Right renal pelvis (tissue), 4 donors: ENCODE data around the gene GPRC5D. TPM values are rescaled to one million over a fixed set of nuclear protein-coding genes. Genes with fewer than 3 reads are reported as not detected.

ENCODE experiments used
- DNase-seq, 4 donors: peaks; one replicate each; pipeline ENCODE4 v3.0.0-alpha.2; 2013; ENCODE audit warnings: low read depth in 4 of 4, low spot score in 3 of 4, missing footprints in 1 of 4
- polyA plus RNA-seq, 4 donors: library from polyadenylated mRNA; unstranded; fragments of 120-200 nt; gene quantifications; one replicate each; pipeline ENCODE4 v1.2.1, GENCODE V29; 2013; ENCODE audit not compliant: insufficient read length in 4 of 4

GPRC5D gene
- polyA plus RNA-seq, 4 donors: 0.37 to 1.0 (median 0.63) TPM

DNA sequence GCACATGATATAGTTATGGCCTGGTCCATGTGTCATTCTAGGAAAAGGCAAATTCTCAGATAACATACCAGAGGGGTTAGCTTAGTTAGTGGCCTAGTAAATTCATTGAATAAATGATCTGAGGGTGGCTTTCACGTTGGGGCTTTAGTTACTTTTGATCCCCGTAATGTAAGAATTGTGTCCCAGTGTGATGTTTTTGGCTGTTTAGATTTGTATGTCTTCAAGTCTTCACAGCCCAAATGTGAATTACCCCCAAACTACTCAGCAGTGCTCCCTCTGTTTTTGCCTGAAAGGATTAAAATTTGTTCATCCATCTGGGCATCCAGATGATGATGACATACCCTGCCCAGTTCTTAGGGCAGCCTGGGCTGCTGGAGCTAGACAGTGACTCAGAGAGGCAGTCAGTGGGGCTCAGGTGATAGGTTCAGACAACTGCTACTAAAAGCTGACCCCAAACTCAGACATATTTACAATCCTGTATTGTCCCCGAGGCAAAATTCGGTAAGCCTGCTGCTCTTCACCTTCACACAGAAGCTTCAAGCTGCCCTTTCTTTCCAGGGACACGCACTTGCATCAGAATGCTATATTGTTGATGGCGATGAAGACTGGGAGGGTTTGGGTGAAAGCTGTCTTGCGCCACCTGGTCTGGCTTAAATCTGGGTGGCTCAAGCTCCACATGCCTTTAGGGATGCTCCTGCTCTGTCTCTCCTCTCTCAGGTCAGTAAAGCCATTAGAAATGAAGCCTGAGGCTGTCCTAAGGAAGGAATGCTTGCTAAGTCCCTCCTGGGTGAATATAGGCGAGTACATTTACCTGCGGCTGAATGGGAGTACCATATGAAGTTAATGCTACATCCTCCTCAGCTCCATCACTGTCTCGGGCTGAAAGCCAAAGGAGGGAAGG, 10.3 kb downstream of the GPRC5D start:
- DNase-seq: no peak

DNA sequence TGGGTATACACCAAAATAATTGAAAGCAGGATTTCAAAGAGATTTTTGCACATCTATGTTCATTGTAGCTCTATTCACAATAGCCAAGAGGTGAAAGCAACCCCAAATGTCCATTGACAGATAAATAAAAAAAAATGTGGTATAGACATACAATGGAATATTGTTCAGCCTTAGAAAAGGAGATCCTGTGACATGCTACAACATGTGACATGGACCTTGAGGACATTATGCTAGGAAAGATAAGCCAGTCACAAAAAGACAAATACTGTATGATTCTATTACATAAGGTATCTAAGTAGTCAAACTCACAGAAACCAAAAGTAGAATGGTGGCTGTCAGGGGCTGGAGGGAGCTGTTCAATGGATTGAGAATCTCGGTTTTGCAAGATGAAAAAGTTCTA, 12.1 kb downstream of the GPRC5D start:
- no peak for DNase-seq

DNA sequence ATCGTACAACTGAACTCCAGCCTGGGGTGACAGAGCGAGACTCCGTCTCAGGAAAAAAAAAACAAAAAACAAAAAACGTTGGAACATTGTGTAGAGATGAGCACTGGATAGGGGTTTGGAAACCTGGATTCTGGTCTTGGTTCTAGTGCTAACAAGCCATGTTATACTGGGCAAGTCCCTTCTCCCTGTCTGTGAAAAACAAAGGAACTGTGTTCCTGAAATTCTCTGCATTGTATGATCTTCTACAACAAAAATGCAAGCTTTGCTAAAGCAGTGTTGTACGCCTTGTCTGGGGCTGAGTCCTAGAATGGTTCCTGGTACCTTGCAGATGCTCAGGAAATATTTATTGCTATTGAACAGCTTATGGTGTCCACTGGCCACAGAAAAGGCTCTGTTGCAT, 13.4 kb downstream of the GPRC5D start:
- DNase-seq: no peak

DNA sequence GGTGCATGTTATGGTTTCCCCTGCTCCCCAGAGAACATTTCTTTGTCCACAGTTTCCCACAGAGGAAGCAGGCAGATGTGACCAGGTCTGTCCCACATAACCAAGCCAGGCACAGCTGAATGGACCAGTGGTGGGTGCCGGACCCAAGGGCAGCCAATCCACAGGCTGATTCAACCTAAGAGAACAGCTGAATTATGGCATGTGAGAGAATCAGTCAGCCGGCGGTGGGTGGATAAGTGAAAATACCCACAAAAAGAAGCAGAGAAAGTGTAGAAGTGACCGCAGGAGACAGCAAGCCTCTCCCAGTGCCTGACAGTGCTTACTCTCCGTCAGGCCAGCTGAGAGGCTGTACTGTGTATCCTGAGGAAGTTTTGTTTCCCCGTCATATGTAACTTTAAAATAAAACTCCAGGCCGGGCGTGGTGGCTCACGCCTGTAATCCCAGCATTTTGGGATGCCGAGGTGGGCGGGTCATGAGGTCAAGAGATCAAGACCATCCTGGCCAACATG, 14.9 kb downstream of the GPRC5D start:
- DNase-seq: no peak

DNA sequence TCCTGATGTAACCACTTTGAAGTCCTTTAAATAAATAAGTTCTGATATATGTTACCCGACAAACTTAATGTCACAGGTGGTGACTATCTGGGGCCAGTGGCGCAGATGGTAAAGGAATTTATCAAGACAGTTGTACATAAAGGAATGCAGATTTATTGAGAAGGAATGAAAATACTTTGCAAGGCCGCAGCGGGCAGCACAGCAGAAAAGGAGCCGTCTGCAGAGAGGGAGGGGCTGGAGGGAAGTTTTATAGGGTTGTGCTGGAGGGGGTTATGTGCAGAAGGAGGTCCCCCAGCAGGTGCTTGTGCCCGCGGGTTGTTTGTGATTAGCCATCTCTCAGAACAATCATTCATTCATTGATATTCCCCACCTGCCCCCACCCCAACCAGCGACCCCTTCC, 17.4 kb downstream of the GPRC5D start:
- no peak for DNase-seq

DNA sequence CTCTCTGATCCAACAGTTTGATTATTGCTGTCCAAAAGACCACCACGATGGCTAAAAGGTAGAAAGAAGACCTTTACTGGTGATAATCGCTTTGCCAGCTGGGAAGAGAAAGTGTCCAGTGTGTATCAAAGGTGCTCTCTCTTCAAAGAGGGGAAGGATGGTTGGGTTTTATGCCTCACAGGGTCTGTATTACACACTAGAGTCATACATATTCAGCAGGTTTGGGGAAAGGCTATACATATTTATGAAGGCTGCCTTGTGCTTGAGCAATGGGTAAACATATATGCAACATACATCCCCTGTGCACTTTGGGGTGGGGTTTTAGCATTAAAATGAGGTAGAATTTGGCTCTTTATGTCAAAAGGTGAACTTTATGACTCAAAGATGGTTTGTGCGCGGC, 18.2 kb downstream of the GPRC5D start:
- DNase-seq: no peak

DNA sequence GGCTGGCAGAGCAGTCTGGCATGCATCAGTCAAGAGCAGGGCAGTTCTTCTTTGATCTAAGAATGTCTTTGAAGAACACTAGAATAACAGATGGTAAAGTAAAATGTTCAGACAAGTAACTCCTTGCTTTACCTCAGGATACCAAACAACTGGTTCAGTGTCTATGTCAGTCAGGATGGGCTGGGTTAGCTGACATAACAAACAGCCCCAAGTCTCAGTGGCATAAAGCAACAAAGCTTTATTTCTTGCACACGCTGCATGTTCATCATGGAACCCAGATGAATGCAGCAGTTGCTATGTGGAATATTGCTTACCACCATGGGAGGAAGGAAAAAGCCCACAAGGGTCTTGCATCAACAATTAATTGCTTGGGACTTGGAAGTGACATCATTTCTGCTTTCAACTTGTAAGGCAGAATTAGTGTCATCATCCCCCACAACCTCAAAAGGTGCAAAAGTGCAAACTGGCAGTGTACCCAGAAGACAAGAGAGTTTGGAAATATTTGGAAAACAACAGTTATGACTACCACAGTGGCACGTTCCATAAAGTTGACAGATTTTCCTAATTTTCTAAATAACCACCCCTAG, 21.2 kb downstream of the GPRC5D start:
- no peak for DNase-seq

DNA sequence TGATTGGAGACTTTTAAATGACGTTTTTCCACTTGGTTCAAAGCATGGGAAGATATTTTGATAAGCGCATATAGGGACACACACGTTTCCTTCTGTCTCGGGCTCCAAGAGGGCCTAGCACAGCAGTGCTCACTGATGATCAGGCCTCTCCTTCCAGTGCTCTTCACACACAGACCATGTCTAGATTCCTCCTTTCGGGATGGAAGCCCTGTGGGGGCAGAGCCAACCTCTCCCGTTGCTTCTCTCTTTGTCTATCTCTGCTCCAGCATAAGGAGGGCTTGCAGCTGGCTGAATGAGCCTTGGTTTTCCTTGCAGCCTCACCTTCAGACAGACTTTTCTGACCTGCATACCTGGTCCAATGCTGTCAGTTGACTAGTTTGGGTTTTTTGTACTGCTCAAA, 22.3 kb downstream of the GPRC5D start:
- DNase-seq: no peak

DNA sequence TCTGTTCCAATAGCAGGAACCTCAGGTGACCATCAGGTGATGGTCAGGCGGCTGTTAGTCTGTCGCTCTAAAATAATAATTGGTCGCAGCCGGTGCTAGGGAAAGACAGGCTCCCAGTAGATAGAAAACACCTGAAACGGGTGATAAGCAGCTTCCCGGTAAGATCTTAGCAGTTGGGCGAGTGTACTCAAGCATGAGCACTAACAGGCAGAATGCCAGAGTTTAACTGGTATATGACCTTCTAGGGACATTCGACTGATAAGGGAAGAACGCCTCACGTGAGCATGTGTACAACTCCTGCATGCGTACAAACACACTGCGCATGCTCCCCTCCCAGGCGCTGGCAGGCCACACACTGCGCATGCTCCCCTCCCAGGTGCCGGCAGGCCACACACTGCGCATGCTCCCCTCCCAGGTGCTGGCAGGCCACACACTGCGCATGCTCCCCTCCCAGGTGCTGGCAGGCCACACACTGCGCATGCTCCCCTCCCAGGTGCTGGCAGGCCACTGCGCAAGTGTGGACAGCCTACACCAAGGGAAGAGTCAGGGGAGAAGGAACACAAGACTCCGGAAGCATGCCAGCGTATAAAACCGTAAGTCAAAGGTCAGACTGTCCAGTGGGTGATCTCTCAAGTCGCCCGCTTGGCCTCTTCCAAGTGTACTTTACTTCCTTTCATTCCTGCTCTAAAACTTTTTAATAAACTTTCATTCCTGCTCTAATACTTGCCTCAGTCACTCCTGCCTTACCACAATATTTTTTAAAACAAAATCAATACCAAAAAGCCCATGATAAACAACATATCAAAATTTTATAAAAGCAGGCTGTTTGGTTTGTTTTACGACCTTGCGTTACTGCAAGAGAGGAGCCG, 24.5 kb downstream of the GPRC5D start:
- DNase-seq: peak in 3 of 4 donors; percentile 33 to 68 (median 56)

DNA sequence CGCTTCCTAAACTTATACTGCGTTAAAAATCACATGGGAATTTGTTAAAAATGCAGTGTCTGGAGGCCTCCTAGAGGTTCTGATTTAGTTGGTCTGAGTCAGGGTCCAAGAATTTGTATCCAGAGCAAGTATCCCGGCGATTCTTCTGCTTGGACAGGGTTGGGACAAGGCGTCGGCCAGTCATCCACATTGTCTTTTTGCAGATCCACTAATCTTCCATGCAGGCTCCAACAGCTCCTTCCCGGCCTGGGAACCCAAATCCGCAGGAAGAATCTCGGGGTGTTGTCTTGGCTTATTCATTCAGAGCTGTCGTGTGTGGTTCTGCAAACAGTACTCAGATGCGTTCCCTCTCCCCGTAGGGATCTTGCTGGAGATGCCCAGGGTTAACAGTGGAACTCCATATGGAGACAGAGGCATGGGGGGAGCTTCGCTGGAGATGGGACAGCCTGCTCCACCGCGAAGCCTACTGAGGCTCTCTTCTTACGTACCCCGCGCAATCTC, 25.3 kb downstream of the GPRC5D start:
- no peak for DNase-seq

DNA sequence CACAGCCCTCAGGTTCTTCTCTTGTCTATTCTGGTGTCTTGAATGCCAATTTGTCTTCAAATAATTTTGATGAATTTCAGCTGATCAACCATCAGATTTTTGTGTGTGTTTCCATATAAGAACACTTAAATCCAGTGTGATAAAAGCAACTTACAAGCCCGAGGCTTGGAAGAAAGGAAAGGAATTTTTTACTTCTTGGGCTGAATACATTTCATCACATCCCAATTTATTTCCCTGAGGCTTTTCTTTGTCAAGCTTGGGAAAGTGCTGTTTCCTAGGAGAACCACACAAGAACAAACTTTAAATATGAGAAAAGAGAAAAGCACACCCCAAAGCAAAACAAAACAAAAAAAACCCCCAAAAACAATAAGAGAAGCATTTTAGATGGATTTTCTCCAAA, 26.6 kb downstream of the GPRC5D start:
- no peak for DNase-seq

DNA sequence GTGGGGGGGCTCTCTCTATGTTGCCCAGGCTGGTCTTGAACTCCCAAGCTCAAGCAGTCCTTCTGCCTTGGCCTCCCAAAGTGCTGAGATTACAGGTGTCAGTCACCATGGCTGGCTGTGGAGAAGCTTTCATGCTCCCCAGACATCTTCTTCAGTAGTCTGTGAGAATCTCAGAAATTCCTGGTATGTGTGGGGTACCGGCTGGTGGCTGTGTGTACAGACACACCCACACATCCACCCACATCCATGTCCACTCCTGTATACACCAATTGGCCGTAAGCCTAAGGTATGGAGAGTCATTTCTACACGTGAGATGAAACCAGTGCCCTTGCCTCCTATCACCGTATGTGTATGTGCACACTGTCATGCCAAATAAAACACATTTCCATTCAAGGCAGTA, 27.8 kb downstream of the GPRC5D start:
- no peak for DNase-seq

DNA sequence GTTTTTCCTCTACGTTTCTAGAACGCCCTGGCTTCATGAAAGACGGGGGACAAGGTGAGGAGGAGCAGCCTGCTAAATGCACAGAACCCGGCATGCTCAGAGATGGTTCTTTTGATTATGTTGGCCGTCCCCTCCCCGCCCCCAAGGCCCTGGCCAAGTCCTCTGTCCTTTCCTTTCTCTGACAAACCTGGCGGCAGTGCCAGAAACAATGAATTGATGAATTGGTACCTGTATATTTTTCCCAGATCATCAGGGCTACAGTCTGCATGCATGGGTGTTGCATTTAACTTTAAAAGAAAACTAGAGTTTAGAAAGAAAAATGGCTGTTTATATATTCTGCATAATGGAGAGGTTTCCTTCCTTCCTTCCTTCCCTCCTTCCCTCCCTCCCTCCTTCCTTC, 29.0 kb downstream of the GPRC5D start:
- DNase-seq: no peak

DNA sequence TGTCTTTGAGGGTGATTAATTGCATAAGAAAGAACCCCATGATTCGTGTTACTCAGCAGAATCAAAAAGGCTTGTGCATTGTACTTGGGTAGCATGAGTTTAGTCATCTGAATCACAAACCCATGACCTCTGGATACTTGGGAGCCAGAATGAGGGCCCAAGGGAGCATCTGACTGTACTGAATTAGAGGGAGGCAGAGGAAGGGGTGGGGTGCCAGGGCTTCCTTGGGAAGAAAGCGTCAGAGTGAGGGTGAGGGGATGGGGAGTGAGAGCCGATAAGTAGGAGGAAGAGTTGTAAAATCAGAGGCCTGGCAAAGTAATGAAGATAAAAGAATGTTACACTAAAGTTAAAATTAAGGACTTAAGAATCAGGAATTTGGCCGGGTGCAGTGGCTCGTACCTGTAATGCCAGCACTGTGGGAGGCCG, 29.8 kb downstream of the GPRC5D start:
- DNase-seq: no peak

DNA sequence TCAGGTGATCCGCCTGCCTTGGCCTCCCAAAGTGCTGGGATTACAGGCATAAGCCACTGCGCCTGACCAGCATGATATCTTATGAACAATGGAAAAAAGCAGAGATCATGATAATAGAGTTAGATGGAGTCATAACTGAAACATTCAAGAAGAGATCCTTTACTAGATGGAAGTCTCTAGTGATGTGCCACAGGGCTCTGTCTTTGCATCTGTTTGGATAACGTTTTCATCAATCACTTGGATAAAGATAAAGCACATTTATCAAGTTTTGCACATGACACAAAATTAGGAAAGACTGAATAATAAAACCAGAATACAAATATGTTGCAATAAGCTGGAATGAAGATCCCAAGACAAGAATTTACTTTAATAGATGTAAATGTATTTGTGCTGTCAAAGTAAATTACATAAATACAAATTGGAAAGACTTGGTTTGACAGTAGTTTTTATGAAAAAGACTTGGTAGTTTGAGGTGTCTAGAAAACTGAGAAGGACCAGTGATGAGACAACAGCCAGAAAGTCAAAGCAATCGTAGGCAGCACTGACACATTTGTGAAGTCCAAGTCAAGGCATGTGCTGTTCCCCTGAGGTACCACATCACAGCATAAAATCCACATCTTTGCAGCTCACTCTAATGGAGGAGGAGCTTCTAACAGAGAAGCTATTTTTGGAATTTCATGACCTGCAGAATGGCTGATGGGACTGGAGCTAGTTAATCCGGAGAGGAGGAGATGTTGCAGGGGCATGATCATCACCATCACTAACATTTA, 32.1 kb downstream of the GPRC5D start:
- DNase-seq: no peak

DNA sequence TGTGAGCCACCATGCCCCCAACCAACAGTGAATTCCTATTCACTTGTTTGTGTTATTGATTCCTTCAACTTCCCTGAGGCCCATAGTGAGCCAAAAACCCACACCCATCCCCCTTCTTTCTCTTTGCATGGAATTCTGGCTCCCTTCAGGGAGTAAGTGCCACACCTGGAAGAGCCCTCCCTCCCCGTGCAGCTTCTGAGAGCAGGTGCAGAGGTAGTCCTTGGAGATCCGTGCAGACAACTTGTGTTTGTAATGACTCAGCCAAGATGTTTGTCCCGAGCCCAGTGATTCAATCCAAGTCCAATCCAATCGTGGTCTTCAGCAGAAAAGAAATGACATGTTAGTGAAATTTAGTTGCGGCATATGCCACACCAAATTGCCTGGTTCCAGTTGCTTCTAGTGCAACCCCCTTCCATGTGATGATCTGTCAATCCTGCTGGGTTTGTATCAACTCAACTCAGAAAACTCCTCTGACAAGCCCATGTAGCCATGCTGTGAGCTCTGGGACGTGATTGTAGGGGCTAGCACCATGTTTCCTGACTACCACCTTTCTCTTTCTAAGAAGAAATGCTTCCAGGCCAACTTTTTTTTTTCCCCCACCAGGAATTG, 33.1 kb downstream of the GPRC5D start:
- no peak for DNase-seq

DNA sequence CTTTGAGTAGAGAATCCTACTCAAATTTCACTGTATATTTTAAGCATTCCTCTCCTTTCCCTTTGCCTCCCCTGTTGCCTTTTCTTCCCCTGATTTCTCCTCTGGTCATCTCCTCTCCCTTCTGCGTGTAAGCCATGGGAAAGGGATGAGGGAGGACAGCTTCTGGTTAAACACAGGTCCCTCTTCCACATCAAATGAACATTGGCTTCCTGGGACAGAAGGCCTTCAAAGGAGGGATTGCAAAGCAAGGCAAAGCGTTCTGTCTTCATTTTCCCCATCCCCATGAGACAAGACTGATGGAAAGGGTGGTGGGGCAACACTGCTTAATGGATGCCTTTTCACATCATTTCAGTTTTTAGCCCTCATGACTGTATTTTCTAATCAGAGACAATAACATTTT, 34.5 kb downstream of the GPRC5D start:
- no peak for DNase-seq

DNA sequence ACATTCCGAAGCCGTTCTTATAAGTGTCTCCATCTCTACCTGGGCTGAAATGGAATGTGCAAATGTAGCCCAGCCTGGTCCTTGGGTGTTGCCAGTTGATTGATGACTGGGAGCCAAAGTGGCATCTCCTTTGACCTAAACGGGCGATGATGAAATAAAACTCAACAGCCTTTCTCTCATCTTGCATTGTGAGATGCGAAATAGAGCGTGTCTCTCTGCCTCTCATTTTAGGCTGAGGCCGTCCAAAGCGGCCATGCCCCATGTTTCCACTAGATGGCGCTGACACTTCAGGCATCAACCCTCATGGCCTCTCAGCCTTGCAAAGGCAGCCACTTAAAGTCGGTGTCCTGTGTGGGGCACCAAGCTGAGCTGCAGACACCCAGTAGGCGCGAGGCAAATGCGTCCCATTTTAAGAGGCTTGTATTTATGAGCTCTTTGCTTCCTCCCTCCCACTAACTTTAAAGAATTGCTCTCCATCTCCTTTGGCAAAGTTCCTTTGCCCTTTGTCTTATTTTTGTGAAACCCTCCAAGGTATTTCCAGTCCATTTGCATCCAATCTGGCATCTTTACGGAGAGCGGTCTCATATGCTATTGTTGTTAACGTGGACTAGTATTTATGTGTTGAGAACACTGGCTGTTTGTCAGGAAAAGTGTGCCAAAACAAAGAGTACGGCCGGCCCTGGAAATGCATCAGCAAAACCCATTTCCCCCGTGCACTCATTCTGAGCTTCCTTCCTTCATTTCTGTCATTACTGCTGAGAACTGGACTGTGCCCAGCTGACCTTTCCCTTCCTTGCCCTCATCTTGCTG, 35.6 kb downstream of the GPRC5D start:
- DNase-seq: peak; percentile 73 to 84 (median 76)

DNA sequence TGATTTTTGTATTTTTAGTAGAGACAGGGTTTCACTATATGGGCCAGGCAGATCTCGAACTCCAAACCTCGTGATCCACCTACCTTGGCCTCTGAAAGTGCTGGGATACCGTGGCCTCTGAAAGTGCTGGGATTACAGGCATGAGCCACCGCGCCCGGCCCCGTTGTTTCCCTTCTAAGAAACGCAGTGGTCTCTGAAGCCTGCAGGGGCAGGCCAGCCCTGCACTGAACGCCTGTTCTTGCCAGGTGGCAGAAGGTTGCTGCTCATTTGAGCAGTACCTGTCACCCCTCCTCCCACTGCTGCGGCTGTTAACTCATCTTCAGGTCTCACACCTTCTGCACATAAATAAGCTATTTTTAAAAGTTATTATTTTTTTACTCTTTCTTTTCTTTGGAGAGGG, 36.3 kb downstream of the GPRC5D start:
- DNase-seq: no peak
